Mesodermal cell (in vitro differentiated cells): Measurements from ENCODE around the gene MAGI1.

Source experiments
- H3K27ac ChIP-seq: 2 replicates; pipeline ENCODE4 v1.7.0; 2013; ENCODE audit warnings: mild to moderate bottlenecking, low read depth, low read length, moderate library complexity; ENCODE audit not compliant: severe bottlenecking
- H3K36me3 ChIP-seq: 2 replicates; pipeline ENCODE4 v1.7.1; 2013; ENCODE audit warnings: mild to moderate bottlenecking, low read length, moderate library complexity; ENCODE audit not compliant: control insufficient read depth, insufficient read depth
- H3K4me1 ChIP-seq: one replicate; pipeline ENCODE4 v1.7.1; 2013; ENCODE audit warnings: mild to moderate bottlenecking, low read length; ENCODE audit not compliant: insufficient read depth, control insufficient read depth, poor library complexity, severe bottlenecking
- H3K4me3 ChIP-seq: 2 replicates; pipeline ENCODE4 v1.7.0; 2013; ENCODE audit warnings: low read length, control low read depth, mild to moderate bottlenecking; ENCODE audit not compliant: insufficient read depth, poor library complexity, severe bottlenecking; ENCODE audit errors: extremely low read depth
- H3K9me3 ChIP-seq: 2 replicates; pipeline ENCODE4 v1.7.1; 2013; ENCODE audit warnings: mild to moderate bottlenecking, low read length, moderate library complexity; ENCODE audit not compliant: control insufficient read depth
- WGBS, 2 experiments: methylation state at CpG; one replicate each; pipeline ENCODE4 v1.1.5; 2013; ENCODE audit warnings: missing lambda C conversion rate in 2 of 2; ENCODE audit not compliant: insufficient coverage in 2 of 2; 5-methylcytosine and 5-hydroxymethylcytosine counted together

MAGI1 gene

GRCh38 chr3:65717676-65718346, 320.9 kb downstream of the MAGI1 start:
- WGBS, 2 experiments: 85 to 98% methylated on average over 4 of the region's 4 CpGs

DNA sequence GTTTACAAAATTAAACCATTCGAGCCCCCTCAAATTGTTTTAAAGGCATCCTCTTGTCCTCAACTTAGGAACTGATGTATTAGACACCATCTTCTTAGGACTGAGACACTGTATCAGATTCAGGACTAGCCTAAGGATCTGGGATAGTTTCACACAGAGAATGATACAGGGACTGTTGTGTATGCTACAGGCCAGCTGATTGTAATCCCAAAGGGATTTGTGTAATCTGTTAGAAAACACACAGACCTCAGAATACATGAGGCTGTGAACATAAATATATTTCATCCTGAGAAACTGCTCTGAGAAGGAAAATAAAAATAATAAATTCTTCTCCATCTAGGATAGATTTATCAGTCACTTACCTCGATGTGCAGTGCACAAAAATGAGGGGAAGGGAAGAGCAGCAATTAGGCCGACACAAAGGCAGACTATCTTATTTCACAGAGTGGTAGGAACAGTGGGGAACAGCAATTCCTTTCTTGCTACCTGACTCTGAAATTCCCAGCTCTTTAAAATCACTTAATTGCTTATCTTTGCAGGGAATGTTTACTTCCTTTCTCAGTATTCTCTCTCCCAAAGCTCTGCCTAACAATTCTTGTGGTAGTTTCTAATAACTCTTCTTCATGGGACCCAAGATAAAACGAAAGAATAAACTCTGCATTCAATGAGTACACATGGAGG, 322.5 kb downstream of the MAGI1 start:
- H3K27ac ChIP-seq: no peak overlapping the region
- no peak overlapping the region for H3K4me3 ChIP-seq
- peaks cover 21% of the 10 kb centered on the region for H3K4me1 ChIP-seq
- no peaks in the 10 kb centered on the region for H3K36me3 ChIP-seq
- 60 to 66% methylated on average over 1 to 3 of the region's 4 CpGs for WGBS, 2 experiments
- H3K9me3 ChIP-seq: no peaks in the 10 kb centered on the region

More at GRCh38 chr3:65717676-65718346, 320.9 kb downstream of the MAGI1 start:
- H3K36me3 ChIP-seq: no peaks in the 10 kb centered on the region
- H3K27ac ChIP-seq: no peak overlapping the region
- peaks cover 13% of the 10 kb centered on the region for H3K4me1 ChIP-seq
- no peak overlapping the region for H3K4me3 ChIP-seq
- no peaks in the 10 kb centered on the region for H3K9me3 ChIP-seq

GRCh38 chr3:65714134-65714533, 324.6 kb downstream of the MAGI1 start:
- Histone ChIP-seq H3K4me1 (peaks cover 21% of the 10 kb centered on the region), H3K9me3 (no peaks in the 10 kb centered on the region), H3K27ac (peak overlapping the region; percentile 46), H3K4me3 (no peak overlapping the region), H3K36me3 (no peaks in the 10 kb centered on the region)
- WGBS, 2 experiments: 76 to 92% methylated on average over 3 to 6 of the region's 6 CpGs

DNA sequence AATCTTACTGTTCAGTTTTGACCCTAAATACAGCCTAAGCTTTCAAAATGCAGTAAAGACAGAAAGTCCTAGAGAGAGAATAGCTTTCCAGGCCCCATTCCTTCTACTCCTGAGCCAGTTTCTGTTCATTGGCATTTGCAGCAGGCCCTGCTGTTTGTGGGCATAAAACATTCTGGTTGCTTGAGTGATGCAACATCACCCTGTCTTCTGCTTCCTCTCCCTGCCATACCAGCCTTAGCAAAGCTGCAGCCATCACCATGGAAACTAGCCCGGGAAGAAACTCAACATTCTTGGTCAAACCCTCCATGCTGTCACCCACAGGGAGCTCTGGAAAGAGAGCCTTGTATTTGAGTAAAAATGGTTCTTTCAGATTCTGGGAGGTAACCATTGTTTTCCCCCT, 325.7 kb downstream of the MAGI1 start:
- Histone ChIP-seq H3K27ac (peak overlapping the region; percentile 85), H3K4me1 (peaks cover 21% of the 10 kb centered on the region), H3K4me3 (no peak overlapping the region), H3K36me3 (no peaks in the 10 kb centered on the region), H3K9me3 (no peaks in the 10 kb centered on the region)
- WGBS, 2 experiments: no CpG with 5 or more reads among the region's 1 CpG

DNA sequence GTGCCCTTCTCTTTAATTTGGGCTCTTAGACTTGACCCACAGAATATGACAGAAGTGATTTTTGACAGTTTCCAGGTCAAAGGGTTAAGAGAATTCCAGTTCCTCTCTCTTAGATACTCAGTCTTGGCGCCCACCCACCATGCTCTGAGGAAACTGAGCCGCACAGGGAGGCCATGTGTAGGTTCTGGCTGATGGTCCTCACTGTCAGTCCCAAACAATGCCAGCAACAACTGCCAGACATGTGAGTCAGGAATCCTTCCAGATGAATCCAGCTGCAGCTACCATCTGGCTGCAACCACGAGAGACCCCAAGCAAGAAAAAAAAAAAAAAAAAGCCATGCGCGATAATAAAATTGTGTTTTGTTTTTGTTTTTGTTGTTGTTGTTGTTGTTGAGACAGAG, 326.6 kb downstream of the MAGI1 start:
- peaks cover 21% of the 10 kb centered on the region for H3K4me1 ChIP-seq
- WGBS, 2 experiments: 86 to 100% methylated on average over 1 to 2 of the region's 5 CpGs
- no peak overlapping the region for H3K4me3 ChIP-seq
- H3K27ac ChIP-seq: no peak overlapping the region
- no peaks in the 10 kb centered on the region for H3K9me3 ChIP-seq
- H3K36me3 ChIP-seq: no peaks in the 10 kb centered on the region

DNA sequence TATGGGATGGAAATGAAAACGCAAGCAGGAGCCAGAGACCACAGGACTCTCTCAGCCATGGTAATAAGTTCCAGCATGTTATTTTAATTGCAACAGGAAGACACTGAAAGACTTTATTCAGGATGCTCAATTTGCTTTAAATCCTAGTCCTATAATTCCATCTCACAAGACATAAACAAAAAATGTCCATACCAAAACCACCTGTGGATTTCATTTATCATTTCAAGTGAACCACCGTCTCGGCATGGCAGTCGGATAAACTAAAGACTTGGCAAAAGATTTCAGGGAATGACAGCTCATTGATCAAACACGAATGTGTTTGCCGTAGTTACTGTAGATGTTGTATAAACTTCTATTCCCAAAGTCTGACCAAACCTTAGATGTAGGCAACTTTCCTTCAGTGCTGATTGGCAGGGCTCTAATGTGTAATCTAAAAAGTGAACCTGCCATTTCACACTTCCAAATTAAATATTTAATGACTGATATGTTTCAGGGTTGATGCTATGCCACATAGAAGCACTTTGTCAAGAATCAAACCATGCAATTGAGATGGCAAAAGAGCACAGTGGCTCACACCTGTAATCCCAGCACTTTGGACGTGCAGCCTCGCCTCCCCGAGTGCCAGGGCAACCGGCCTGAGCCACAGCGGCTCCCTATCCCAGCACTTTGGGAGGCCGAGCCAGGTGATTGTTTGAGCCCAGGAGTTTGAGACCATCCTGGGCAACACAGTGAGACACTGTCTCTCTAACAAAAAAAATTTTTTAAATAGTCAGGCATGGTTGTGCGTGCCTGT, 331.7 kb downstream of the MAGI1 start:
- 75 to 92% methylated on average over 10 to 11 of the region's 13 CpGs for WGBS, 2 experiments

GRCh38 chr3:65706301-65706700, 332.4 kb downstream of the MAGI1 start:
- Histone ChIP-seq H3K36me3 (no peaks in the 10 kb centered on the region), H3K27ac (no peak overlapping the region), H3K9me3 (no peaks in the 10 kb centered on the region), H3K4me1 (no peaks in the 10 kb centered on the region), H3K4me3 (no peak overlapping the region)
- WGBS, 2 experiments: 88 to 89% methylated on average over 3 of the region's 4 CpGs

More for the DNA sequence above, 331.7 kb downstream of the MAGI1 start:
- Histone ChIP-seq H3K4me1 (peaks cover 2% of the 10 kb centered on the region), H3K9me3 (no peaks in the 10 kb centered on the region), H3K27ac (no peak overlapping the region), H3K4me3 (no peak overlapping the region), H3K36me3 (no peaks in the 10 kb centered on the region)

DNA sequence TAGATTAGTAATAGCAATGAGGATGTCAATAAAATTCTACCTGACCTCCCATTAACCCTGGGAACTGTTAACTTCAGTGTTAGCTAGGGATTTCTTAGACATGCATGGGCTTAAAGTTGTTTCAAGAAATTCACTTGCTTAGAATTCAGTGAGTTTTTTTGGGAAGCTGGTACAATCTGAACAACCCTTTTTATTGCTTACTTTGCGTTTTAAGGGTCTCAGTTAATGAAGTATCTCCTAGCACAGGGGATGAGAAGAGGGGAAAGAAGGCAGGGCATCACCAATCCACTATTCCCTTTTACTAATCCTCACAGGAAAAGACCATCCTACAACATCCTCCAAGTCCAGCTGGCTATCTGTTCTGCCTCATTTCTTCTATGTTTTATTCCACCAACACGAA, 334.9 kb downstream of the MAGI1 start:
- H3K4me3 ChIP-seq: no peak overlapping the region
- no peak overlapping the region for H3K27ac ChIP-seq
- H3K4me1 ChIP-seq: no peaks in the 10 kb centered on the region
- H3K36me3 ChIP-seq: no peaks in the 10 kb centered on the region
- WGBS, 2 experiments: 100% methylated on average over 1 of the region's 2 CpGs
- H3K9me3 ChIP-seq: no peaks in the 10 kb centered on the region

- Histone ChIP-seq H3K4me1 (no peaks in the 10 kb centered on the region), H3K27ac (no peak overlapping the region), H3K4me3 (no peak overlapping the region), H3K9me3 (no peaks in the 10 kb centered on the region), H3K36me3 (no peaks in the 10 kb centered on the region)
- WGBS, 2 experiments: 92 to 93% methylated on average over 4 of the region's 5 CpGs
Measured at GRCh38 chr3:65703026-65703425, 335.7 kb downstream of the MAGI1 start.

DNA sequence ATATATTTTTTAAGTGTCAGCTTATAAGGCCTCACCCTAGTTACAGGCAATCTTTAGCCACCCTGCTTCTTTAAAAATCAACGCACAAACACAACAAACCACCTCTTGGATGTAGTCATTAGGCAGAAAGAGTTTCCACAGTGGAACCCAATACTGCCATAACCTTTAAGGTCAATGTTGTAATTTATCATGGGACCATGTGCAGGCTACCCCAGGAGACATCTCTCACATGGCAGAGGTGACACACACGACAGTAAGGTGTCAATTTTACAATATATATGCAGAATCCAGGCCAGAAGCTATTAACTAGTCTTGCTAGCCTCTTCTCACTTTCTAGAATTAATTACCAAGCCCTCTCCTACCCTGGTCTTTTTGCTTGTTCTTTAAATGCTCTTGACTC, 336.5 kb downstream of the MAGI1 start:
- whole genome bisulfite sequencing, 2 experiments: 71 to 100% methylated on average over 1 to 2 of the region's 2 CpGs
- Histone ChIP-seq H3K36me3 (no peaks in the 10 kb centered on the region), H3K4me3 (no peak overlapping the region), H3K4me1 (no peaks in the 10 kb centered on the region), H3K9me3 (no peaks in the 10 kb centered on the region), H3K27ac (no peak overlapping the region)
